ENCODE measurements around the gene PRKCE. TPM values are rescaled to one million over a fixed set of nuclear protein-coding genes. Genes with fewer than 3 reads are reported as not detected.

PRKCE gene
- total and polyA plus RNA-seq, 11 donors, result 4.1 to 22.3 (median 16.2) TPM

GRCh38 chr2:45993476-45993991 lies 342.1 kb downstream of the PRKCE start:
- peak in 4 of 5 donors; percentile 42 to 67 (median 50) for DNase-seq
- peak in 3 of 4 donors; percentile 44 to 67 (median 66) for ATAC-seq
- Histone ChIP-seq H3K36me3 (peaks cover 0 to 14% (median 5%) of the 10 kb centered on the region in 9 donors), H3K9me3 (peaks cover 0 to 12% (median 0%) of the 10 kb centered on the region in 12 donors), H3K27ac (no peak overlapping the region), H3K27me3 (no peaks in the 10 kb centered on the region), H3K4me3 (no peak overlapping the region), H3K4me1 (peaks cover 0 to 22% (median 14%) of the 10 kb centered on the region in 12 donors)
- TF ChIP-seq CTCF (IDR thresholded peaks at IDR 0.05), result peak; percentile 76 to 88 (median 83)
- no peak for TF ChIP-seq POLR2A (IDR thresholded peaks at IDR 0.05)
- 20 to 60% (median 53%) methylated on average over 3 to 6 of the region's 6 CpGs for WGBS, 4 donors
- intact Hi-C loops (cut with DNase I), result loop anchor here in 8 of 10 donors (1.0 to 10.0 kb wide), 8 partner anchors 374 to 901 kb away; no protein-coding TSS in a partner anchor

GRCh38 chr2:45994060-45994459 lies 342.6 kb downstream of the PRKCE start:
- H3K4me1 ChIP-seq, result peaks cover 0 to 22% (median 14%) of the 10 kb centered on the region in 12 donors
- TF ChIP-seq POLR2A (IDR thresholded peaks at IDR 0.05) (no peak), CTCF (IDR thresholded peaks at IDR 0.05) (no peak)
- peaks cover 0 to 12% (median 0%) of the 10 kb centered on the region in 12 donors for H3K9me3 ChIP-seq
- H3K36me3 ChIP-seq, result peaks cover 0 to 12% (median 5%) of the 10 kb centered on the region in 9 donors
- DNase-seq (no peak), ATAC-seq (no peak)
- no peak overlapping the region for H3K4me3 ChIP-seq
- WGBS, 4 donors, result 87 to 92% (median 90%) methylated on average over 3 of the region's 3 CpGs
- no peak overlapping the region for H3K27ac ChIP-seq
- no peaks in the 10 kb centered on the region for H3K27me3 ChIP-seq
- intact Hi-C loops (cut with DNase I), result loop anchor here in 4 of 10 donors (2.0 to 10.0 kb wide), 6 partner anchors 373 to 901 kb away; no protein-coding TSS in a partner anchor

- Histone ChIP-seq H3K36me3 (peaks cover 0 to 23% (median 4%) of the 10 kb centered on the region in 9 donors), H3K9me3 (peaks cover 0 to 9% (median 0%) of the 10 kb centered on the region in 12 donors), H3K4me1 (peaks cover 0 to 27% (median 11%) of the 10 kb centered on the region in 12 donors), H3K27ac (peak overlapping the region in 2 of 12 donors; percentile 4 to 27), H3K4me3 (no peak overlapping the region), H3K27me3 (no peaks in the 10 kb centered on the region)
- intact Hi-C loops (cut with DNase I), result loop anchor here in 1 of 10 donors (10.0 kb wide), 1 partner anchor 894 kb away; no protein-coding TSS in a partner anchor
- no peak for TF ChIP-seq CTCF (IDR thresholded peaks at IDR 0.05)
- no peak for TF ChIP-seq POLR2A (IDR thresholded peaks at IDR 0.05)
- WGBS, 4 donors, result 84 to 96% (median 92%) methylated on average over 5 of the region's 5 CpGs
- no peak for DNase-seq
- ATAC-seq, result no peak
Measured at GRCh38 chr2:46000660-46001059, 349.2 kb downstream of the PRKCE start.

- no peak for TF ChIP-seq CTCF (IDR thresholded peaks at IDR 0.05)
- no peak for TF ChIP-seq POLR2A (IDR thresholded peaks at IDR 0.05)
- DNase-seq (no peak), ATAC-seq (no peak)
- peaks cover 0 to 27% (median 11%) of the 10 kb centered on the region in 12 donors for H3K4me1 ChIP-seq
- no peak overlapping the region for H3K4me3 ChIP-seq
- peak overlapping the region in 6 of 12 donors; percentile 17 to 62 (median 46) for H3K27ac ChIP-seq
- H3K27me3 ChIP-seq, result no peaks in the 10 kb centered on the region
- intact Hi-C loops (cut with DNase I), result loop anchor here in 1 of 10 donors (10.0 kb wide), 1 partner anchor 894 kb away; no protein-coding TSS in a partner anchor
- WGBS, 4 donors, result 84 to 89% (median 87%) methylated on average over 7 of the region's 7 CpGs
- H3K9me3 ChIP-seq, result peaks cover 0 to 2% (median 0%) of the 10 kb centered on the region in 12 donors
- peaks cover 0 to 28% (median 7%) of the 10 kb centered on the region in 9 donors for H3K36me3 ChIP-seq
Measured at GRCh38 chr2:46001290-46001689, 349.8 kb downstream of the PRKCE start.
